ENCODE data around the gene FDXACB1. TPM values are rescaled to one million over a fixed set of nuclear protein-coding genes. Genes with fewer than 3 reads are reported as not detected.
"Not testable (repeated sequence)": the region's sequence is repeated elsewhere in the genome, so short reads cannot be mapped to it uniquely, and the experiment has no call there.

Gene FDXACB1
- total RNA-seq, 1 experiment from 2014 or later, result 0.77 TPM

DNA sequence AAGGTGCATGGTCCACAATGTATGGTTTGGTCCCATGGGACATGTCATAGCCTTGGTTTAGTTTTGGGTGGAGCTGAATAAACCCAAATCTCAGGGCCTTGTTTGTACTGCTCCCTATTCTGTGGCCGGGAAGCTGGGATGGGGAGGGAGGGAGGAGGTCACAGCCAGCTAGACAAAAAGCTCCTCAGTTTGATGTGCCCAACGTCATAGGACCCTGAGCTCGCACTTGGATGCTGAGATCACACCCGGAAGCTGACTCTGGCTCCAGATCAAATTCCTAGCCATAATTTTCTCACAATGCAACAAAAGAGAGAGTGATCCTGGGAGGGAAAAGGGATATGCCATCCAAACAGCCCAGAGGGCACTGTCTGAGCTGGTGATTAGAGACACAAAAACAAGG, 35.0 kb upstream of the FDXACB1 start:
- peak; percentile 43 to 62 for DNase-seq
- no peaks in the 10 kb centered on the region for H3K36me3 ChIP-seq
- H3K4me1 ChIP-seq, result peaks cover 12% of the 10 kb centered on the region
- H3K27ac ChIP-seq, result peak overlapping the region; percentile 39; the same call in 1 of the 2 replicates
- H3K9me3 ChIP-seq (replicated peaks), result no peaks in the 10 kb centered on the region
- H3K27me3 ChIP-seq, result no peaks in the 10 kb centered on the region
- no peak overlapping the region; the same call in 1 of the 2 replicates for H3K4me3 ChIP-seq

GRCh38 chr11:111913031-111913861, 34.3 kb upstream of the FDXACB1 start:
- H3K27ac ChIP-seq, result peak overlapping the region; percentile 22; the same call in 1 of the 2 replicates
- H3K4me3 ChIP-seq, result peak overlapping the region; percentile 53

DNA sequence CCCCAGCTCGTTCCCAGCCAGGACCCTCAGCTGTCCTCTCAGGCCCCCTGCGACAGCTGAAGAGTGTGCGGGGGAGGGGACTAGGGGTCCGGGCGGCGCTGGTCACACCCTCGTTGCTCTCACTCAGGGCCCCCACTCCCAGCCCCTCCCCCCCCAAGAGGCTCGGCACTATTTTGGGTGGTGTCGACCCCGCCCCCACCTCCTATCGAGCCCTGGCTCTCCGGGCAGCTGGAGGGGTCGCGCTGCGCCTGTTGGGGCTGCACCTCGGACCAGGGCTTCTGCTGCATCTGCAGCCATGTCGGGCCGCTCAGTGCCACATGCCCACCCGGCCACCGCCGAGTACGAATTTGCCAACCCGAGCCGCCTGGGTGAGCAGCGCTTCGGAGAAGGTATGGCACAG, 33.6 kb upstream of the FDXACB1 start, which contains the start of gene HSPB2:
TSS of gene HSPB2 (plus strand) at position 200 of the 400 bp plus-strand sequence. CDS start at position 296, 96 bp downstream.
- Histone ChIP-seq H3K27me3 (no peaks in the 10 kb centered on the region), H3K27ac (peak within 1 kb of the TSS; percentile 25; the same call in 1 of the 2 replicates), H3K36me3 (no peaks in the 10 kb centered on the region), H3K4me1 (peaks cover 10% of the 10 kb centered on the region), H3K9me3 (replicated peaks) (no peaks in the 10 kb centered on the region), H3K4me3 (peak within 1 kb of the TSS; percentile 53)
- DNase-seq, result no peak

More at GRCh38 chr11:111913031-111913861, 34.3 kb upstream of the FDXACB1 start:
- Histone ChIP-seq H3K9me3 (replicated peaks) (no peaks in the 10 kb centered on the region), H3K36me3 (no peaks in the 10 kb centered on the region), H3K27me3 (no peaks in the 10 kb centered on the region), H3K4me1 (peaks cover 10% of the 10 kb centered on the region)
- DNase-seq, result no peak

DNA sequence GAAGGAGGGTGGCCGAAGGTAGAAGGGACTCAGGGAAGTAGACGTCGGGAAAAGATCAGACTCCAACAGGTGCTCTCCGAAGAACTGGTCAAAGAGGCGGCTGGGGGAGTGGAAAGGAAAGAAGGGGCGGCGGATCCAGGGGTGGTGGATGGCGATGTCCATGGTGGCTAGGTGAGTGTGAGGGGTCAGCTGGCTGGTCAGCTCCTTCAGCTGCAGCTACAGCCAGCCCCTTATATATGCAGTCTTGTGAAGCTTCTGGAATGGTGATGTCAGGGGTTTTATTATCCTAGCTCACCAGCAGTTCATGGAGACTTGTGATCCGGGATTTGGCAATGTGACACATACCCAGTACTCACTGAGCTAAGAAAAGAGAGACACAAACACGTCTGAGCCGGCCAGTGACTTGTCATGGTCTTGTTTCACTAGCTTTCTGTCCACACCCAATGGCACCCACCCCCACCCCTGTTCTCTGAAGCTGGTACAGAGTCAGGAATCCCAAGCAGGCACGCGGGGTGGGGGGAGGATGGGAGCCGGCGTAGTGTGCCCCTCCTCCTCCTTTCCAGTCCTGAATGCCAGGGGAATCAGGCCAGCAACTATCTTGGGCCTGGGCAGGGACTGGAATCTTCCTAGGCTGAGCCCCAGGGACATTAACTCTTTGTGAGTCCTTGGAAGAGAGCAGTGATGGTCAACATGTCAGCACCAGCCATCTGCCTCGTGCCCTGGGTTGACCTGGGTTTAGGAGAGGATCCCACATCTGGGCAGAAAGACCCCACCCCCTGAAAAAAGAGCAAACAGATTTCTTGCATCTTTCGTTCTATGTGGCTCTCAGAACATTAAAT, 32.8 kb upstream of the FDXACB1 start, which contains the start of gene CRYAB:
TSS of gene CRYAB (minus strand) at position 208 of the 839 bp plus-strand sequence. CDS start at position 162, 46 bp downstream.
- no peaks in the 10 kb centered on the region for H3K36me3 ChIP-seq
- peak within 1 kb of the TSS; percentile 25; the same call in 1 of the 2 replicates for H3K27ac ChIP-seq
- peak within 1 kb of the TSS; percentile 53 for H3K4me3 ChIP-seq
- peaks cover 10% of the 10 kb centered on the region for H3K4me1 ChIP-seq
- no peaks in the 10 kb centered on the region for H3K9me3 ChIP-seq (replicated peaks)
- DNase-seq, result peak in 1 of 2 experiments; percentile 28
- no peaks in the 10 kb centered on the region for H3K27me3 ChIP-seq

GRCh38 chr11:111910676-111911562, 32.0 kb upstream of the FDXACB1 start:
- Histone ChIP-seq H3K4me1 (peaks cover 10% of the 10 kb centered on the region), H3K4me3 (no peak overlapping the region), H3K27ac (no peak overlapping the region), H3K9me3 (replicated peaks) (no peaks in the 10 kb centered on the region), H3K36me3 (no peaks in the 10 kb centered on the region), H3K27me3 (no peaks in the 10 kb centered on the region)
- no peak for DNase-seq

DNA sequence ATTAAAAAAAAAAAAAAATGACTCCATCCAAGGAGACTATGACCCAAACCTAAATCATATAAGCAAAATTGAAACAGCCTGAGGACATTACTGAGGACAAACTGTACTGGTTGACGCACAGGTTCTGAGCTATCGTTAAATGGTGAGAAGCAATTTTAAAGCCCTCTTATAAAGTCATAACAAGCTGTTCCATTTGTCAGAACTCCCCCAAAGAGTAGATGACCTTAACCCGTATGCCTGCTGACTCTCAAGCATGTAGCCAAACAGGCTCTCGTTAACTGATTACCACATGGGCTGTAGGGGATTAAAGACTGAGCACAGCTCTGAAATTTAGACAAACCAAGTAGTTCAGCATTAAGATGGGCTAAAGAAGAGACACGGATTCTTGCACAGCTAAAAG, 30.4 kb upstream of the FDXACB1 start:
- Histone ChIP-seq H3K27ac (no peak overlapping the region), H3K4me3 (no peak overlapping the region), H3K27me3 (no peaks in the 10 kb centered on the region), H3K9me3 (replicated peaks) (no peaks in the 10 kb centered on the region), H3K36me3 (no peaks in the 10 kb centered on the region), H3K4me1 (peaks cover 10% of the 10 kb centered on the region)
- no peak for DNase-seq

GRCh38 chr11:111908639-111909305, 29.8 kb upstream of the FDXACB1 start:
- H3K36me3 ChIP-seq, result no peaks in the 10 kb centered on the region
- no peak for DNase-seq
- H3K9me3 ChIP-seq (replicated peaks), result no peaks in the 10 kb centered on the region
- no peaks in the 10 kb centered on the region for H3K27me3 ChIP-seq
- no peak overlapping the region for H3K4me3 ChIP-seq
- H3K27ac ChIP-seq, result no peak overlapping the region
- H3K4me1 ChIP-seq, result peaks cover 7% of the 10 kb centered on the region

DNA sequence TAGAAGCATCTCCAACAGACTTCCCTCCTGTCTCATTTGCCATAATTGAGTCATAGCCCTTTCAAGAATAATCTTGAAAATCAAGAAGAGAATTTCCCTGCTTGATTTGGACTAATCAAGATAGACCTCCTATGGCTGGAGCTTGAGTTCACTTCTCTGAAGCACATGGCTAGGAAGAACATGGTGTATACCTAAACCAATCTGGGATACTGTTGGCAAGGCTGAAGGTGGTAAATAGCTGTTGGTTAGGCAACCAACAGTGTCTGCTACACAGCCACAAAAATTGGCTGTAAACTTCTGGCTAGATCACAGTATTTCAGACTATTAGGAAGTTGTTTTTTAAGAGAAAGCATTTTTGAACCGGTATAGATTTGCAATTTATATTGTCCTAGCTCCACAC, 27.7 kb upstream of the FDXACB1 start:
- no peak for DNase-seq
- H3K4me1 ChIP-seq, result peaks cover under 1% of the 10 kb centered on the region
- H3K9me3 ChIP-seq (replicated peaks), result no peaks in the 10 kb centered on the region
- H3K36me3 ChIP-seq, result no peaks in the 10 kb centered on the region
- no peaks in the 10 kb centered on the region for H3K27me3 ChIP-seq
- H3K27ac ChIP-seq, result no peak overlapping the region
- no peak overlapping the region for H3K4me3 ChIP-seq

DNA sequence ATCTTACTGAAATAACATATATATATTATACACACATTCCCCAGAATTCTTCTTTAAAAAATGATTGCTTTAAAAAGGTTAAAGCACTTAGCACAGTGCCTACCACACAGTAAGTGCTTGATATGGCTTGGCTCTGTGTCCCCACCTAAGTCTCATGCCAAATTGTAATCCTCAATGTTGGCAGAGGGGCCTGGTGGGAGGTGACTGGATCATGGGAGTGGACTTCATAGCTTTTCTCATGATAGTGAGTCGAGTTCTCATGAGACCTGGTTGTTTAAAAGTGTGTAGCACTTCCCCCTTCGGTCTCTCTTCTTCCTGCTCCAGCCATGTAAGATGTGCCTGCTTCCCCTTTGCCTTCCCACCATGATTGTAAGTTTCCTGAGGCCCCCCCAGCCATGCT, 26.4 kb upstream of the FDXACB1 start:
- H3K27ac ChIP-seq, result no peak overlapping the region
- H3K27me3 ChIP-seq, result no peaks in the 10 kb centered on the region
- no peak for DNase-seq
- H3K9me3 ChIP-seq (replicated peaks), result no peaks in the 10 kb centered on the region
- no peaks in the 10 kb centered on the region for H3K4me1 ChIP-seq
- H3K4me3 ChIP-seq, result no peak overlapping the region
- H3K36me3 ChIP-seq, result no peaks in the 10 kb centered on the region

GRCh38 chr11:111886844-111887243, 7.9 kb upstream of the FDXACB1 start:
- Histone ChIP-seq H3K4me3 (no peak overlapping the region), H3K27me3 (no peaks in the 10 kb centered on the region), H3K27ac (no peak overlapping the region), H3K9me3 (replicated peaks) (no peaks in the 10 kb centered on the region), H3K4me1 (no peaks in the 10 kb centered on the region), H3K36me3 (no peaks in the 10 kb centered on the region)
- no peak for DNase-seq

GRCh38 chr11:111886032-111886431, 7.1 kb upstream of the FDXACB1 start:
- Histone ChIP-seq H3K27me3 (no peaks in the 10 kb centered on the region), H3K4me1 (no peaks in the 10 kb centered on the region), H3K36me3 (no peaks in the 10 kb centered on the region), H3K4me3 (no peak overlapping the region), H3K27ac (no peak overlapping the region), H3K9me3 (replicated peaks) (no peaks in the 10 kb centered on the region)
- DNase-seq, result no peak

GRCh38 chr11:111885053-111885452, 6.1 kb upstream of the FDXACB1 start:
- DNase-seq; H3K4me1 ChIP-seq; H3K27me3 ChIP-seq; H3K27ac ChIP-seq; H3K4me3 ChIP-seq; H3K36me3 ChIP-seq; H3K9me3 ChIP-seq (replicated peaks): not testable (repeated sequence)

DNA sequence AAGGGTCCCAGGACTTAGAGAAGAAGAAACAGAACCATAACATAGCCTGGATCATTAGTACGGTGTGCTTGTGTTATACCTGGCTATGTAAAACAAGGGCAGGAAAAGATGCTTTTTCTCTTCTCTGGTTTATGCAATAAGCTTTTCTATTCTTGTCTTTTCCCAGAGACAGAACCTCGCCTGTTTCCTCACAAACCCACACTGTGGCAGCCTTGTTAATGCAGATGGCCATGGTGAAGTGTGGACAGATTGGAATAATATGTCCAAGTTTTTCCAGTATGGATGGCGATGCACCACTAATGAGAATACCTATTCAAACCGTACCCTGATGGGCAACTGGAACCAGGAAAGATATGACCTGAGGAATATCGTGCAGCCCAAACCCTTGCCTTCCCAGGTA, 3.2 kb upstream of the FDXACB1 start:
- DNase-seq, result no peak
- no peaks in the 10 kb centered on the region for H3K9me3 ChIP-seq (replicated peaks)
- no peaks in the 10 kb centered on the region for H3K4me1 ChIP-seq

DNA sequence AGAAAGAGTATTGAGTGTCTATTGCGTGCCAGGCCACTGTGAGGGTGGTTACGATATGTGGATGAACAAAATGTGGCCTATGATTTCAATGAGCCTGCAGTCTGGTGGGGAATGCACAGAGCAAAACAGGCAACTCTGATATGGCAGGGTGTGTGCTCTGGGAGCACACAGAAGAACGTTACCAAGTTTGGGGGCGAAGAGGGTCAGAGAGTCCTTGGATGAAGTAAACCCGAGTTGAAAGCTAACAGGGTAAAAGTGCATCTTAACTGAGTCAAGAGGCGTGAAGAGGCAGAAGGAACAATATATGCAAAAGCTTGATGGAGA, 634 bp upstream of the FDXACB1 start:
- Histone ChIP-seq H3K9me3 (replicated peaks) (no peaks in the 10 kb centered on the region), H3K4me3 (peak overlapping the region; percentile 78), H3K27me3 (no peaks in the 10 kb centered on the region), H3K4me1 (no peaks in the 10 kb centered on the region), H3K36me3 (no peaks in the 10 kb centered on the region), H3K27ac (peak overlapping the region; percentile 93)
- no peak for DNase-seq

More for the DNA sequence above, 3.2 kb upstream of the FDXACB1 start:
- Histone ChIP-seq H3K4me3 (no peak overlapping the region), H3K27ac (no peak overlapping the region), H3K27me3 (no peaks in the 10 kb centered on the region), H3K36me3 (no peaks in the 10 kb centered on the region)
